GM12878 (cell line): ENCODE results near the gene AAMP.

Experiments used
- CHD2 ChIP-seq: IDR thresholded peaks from 2 replicates; pipeline ENCODE4 v1.6.1; 2011; ENCODE audit warnings: low read depth, low read length, improper control_type of control experiment, borderline replicate concordance
- EP300 ChIP-seq, 2 experiments: fragments of 150-350 bp in 1 of 2; IDR thresholded peaks; 2 replicates each; pipeline ENCODE4 v1.6.1; 2011 to 2012; ENCODE audit warnings: low read depth in 2 of 2, low read length in 2 of 2, borderline replicate concordance in 1 of 2, improper control_type of control experiment in 1 of 2, inconsistent platforms in 1 of 2; ENCODE audit not compliant: control insufficient read depth in 1 of 2
- EZH2 ChIP-seq: IDR thresholded peaks from 2 replicates; pipeline ENCODE4 v1.6.1; 2012; ENCODE audit warnings: low read depth, mild to moderate bottlenecking, control low read depth, inconsistent platforms, low read length, borderline replicate concordance; ENCODE audit not compliant: control insufficient read depth
- FOS ChIP-seq: IDR thresholded peaks from 3 replicates; pipeline ENCODE4 v1.6.1; 2011; ENCODE audit warnings: borderline replicate concordance; ENCODE audit not compliant: insufficient read length; ENCODE audit errors: extremely low read depth
- HDAC6 ChIP-seq: fragments of 200-600 bp; sonication (generic); IDR thresholded peaks from one replicate; pipeline ENCODE4 v1.8.0; 2017; ENCODE audit warnings: antibody characterized with exemption; ENCODE audit not compliant: unreplicated experiment
- MYC ChIP-seq: IDR thresholded peaks from 2 replicates; pipeline ENCODE4 v1.6.1; 2011; ENCODE audit warnings: mild to moderate bottlenecking, low read length, moderate library complexity, inconsistent platforms; ENCODE audit not compliant: insufficient read depth, insufficient replicate concordance, insufficient read length, severe bottlenecking
- POLR2AphosphoS5 ChIP-seq: IDR thresholded peaks from 2 replicates; pipeline ENCODE4 v1.6.1; 2011; ENCODE audit warnings: mild to moderate bottlenecking, low read length, inconsistent platforms
- TARDBP ChIP-seq: IDR thresholded peaks from 2 replicates; pipeline ENCODE4 v1.6.1; 2016; ENCODE audit warnings: borderline replicate concordance
- YY1 ChIP-seq: IDR thresholded peaks from 2 replicates; pipeline ENCODE4 v1.6.1; 2011; ENCODE audit warnings: low read depth, mild to moderate bottlenecking, low read length
- ZNF24 ChIP-seq: fragments of 450-650 bp; IDR thresholded peaks from 2 replicates; pipeline ENCODE4 v1.6.1; 2017; ENCODE audit warnings: antibody characterized with exemption, mild to moderate bottlenecking
- TF ChIP-seq, protein P1 (sequence below): fragments of 450-650 bp; IDR thresholded peaks from 2 replicates; pipeline ENCODE4 v1.6.1; 2016; ENCODE audit warnings: mild to moderate bottlenecking, moderate library complexity, borderline replicate concordance
- TF ChIP-seq, protein P2 (sequence below): IDR thresholded peaks from 2 replicates; pipeline ENCODE4 v1.6.1; 2012; ENCODE audit warnings: mild to moderate bottlenecking, low read depth, low read length
- TF ChIP-seq, protein P3 (sequence below), 3 experiments: IDR thresholded peaks in 2 of 3; conservative IDR thresholded peaks in 1 of 3; 2 replicates each; pipeline ENCODE4 v1.5.1; 2011; ENCODE audit warnings: low read depth in 3 of 3, low read length in 3 of 3, mild to moderate bottlenecking in 3 of 3, control low read depth in 2 of 3, moderate library complexity in 2 of 3, inconsistent platforms in 1 of 3, mixed read lengths in 1 of 3; ENCODE audit not compliant: control insufficient read depth in 2 of 3, insufficient read depth in 1 of 3; ENCODE audit errors: extremely low read depth in 1 of 3
- TF ChIP-seq, protein P4 (sequence below): IDR thresholded peaks from 2 replicates; pipeline ENCODE4 v1.6.1; 2012; ENCODE audit warnings: low read depth, low read length, improper control_type of control experiment

DNA sequence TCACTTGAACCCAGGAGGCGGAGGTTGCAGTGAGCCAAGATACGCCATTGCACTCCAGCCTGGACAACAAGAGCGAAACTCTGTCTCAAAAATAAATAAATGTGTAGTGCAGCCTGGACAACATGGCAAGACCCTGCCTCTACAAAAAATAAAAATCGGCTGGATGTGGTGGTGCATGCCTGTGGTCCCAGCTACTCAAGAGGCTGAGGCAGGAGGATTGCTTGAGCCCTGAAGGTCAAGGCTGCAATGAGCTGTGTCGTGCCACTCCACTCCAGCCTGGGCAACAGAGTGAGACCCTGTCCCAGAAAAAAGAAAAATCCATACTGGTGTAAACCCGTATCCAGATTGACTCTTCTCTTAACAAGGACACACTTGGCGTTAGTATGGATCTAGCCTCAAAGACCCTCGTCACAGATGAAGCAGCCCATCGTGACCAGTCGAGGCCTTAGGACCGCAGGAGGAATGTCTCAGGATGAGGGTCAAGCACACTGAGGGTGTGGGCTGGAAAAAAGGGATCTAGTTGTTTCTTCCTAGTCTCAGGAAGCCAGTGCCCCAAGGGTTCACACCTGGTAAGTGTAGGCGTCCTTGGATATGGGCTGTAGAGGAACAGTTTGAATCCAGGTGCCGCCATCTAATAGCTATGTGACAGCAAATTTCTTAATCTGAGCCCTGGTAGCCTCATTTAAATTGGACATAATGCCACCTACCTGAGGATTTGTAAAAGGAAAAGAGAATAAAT, 13.2 kb downstream of the AAMP start:
- TF ChIP-seq, protein P1, sequence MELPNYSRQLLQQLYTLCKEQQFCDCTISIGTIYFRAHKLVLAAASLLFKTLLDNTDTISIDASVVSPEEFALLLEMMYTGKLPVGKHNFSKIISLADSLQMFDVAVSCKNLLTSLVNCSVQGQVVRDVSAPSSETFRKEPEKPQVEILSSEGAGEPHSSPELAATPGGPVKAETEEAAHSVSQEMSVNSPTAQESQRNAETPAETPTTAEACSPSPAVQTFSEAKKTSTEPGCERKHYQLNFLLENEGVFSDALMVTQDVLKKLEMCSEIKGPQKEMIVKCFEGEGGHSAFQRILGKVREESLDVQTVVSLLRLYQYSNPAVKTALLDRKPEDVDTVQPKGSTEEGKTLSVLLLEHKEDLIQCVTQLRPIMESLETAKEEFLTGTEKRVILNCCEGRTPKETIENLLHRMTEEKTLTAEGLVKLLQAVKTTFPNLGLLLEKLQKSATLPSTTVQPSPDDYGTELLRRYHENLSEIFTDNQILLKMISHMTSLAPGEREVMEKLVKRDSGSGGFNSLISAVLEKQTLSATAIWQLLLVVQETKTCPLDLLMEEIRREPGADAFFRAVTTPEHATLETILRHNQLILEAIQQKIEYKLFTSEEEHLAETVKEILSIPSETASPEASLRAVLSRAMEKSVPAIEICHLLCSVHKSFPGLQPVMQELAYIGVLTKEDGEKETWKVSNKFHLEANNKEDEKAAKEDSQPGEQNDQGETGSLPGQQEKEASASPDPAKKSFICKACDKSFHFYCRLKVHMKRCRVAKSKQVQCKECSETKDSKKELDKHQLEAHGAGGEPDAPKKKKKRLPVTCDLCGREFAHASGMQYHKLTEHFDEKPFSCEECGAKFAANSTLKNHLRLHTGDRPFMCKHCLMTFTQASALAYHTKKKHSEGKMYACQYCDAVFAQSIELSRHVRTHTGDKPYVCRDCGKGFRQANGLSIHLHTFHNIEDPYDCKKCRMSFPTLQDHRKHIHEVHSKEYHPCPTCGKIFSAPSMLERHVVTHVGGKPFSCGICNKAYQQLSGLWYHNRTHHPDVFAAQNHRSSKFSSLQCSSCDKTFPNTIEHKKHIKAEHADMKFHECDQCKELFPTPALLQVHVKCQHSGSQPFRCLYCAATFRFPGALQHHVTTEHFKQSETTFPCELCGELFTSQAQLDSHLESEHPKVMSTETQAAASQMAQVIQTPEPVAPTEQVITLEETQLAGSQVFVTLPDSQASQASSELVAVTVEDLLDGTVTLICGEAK = no peak
- TF ChIP-seq, protein P2, sequence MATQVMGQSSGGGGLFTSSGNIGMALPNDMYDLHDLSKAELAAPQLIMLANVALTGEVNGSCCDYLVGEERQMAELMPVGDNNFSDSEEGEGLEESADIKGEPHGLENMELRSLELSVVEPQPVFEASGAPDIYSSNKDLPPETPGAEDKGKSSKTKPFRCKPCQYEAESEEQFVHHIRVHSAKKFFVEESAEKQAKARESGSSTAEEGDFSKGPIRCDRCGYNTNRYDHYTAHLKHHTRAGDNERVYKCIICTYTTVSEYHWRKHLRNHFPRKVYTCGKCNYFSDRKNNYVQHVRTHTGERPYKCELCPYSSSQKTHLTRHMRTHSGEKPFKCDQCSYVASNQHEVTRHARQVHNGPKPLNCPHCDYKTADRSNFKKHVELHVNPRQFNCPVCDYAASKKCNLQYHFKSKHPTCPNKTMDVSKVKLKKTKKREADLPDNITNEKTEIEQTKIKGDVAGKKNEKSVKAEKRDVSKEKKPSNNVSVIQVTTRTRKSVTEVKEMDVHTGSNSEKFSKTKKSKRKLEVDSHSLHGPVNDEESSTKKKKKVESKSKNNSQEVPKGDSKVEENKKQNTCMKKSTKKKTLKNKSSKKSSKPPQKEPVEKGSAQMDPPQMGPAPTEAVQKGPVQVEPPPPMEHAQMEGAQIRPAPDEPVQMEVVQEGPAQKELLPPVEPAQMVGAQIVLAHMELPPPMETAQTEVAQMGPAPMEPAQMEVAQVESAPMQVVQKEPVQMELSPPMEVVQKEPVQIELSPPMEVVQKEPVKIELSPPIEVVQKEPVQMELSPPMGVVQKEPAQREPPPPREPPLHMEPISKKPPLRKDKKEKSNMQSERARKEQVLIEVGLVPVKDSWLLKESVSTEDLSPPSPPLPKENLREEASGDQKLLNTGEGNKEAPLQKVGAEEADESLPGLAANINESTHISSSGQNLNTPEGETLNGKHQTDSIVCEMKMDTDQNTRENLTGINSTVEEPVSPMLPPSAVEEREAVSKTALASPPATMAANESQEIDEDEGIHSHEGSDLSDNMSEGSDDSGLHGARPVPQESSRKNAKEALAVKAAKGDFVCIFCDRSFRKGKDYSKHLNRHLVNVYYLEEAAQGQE = no peak
- TF ChIP-seq CHD2 = no peak
- TF ChIP-seq, protein P3, sequence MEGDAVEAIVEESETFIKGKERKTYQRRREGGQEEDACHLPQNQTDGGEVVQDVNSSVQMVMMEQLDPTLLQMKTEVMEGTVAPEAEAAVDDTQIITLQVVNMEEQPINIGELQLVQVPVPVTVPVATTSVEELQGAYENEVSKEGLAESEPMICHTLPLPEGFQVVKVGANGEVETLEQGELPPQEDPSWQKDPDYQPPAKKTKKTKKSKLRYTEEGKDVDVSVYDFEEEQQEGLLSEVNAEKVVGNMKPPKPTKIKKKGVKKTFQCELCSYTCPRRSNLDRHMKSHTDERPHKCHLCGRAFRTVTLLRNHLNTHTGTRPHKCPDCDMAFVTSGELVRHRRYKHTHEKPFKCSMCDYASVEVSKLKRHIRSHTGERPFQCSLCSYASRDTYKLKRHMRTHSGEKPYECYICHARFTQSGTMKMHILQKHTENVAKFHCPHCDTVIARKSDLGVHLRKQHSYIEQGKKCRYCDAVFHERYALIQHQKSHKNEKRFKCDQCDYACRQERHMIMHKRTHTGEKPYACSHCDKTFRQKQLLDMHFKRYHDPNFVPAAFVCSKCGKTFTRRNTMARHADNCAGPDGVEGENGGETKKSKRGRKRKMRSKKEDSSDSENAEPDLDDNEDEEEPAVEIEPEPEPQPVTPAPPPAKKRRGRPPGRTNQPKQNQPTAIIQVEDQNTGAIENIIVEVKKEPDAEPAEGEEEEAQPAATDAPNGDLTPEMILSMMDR (IDR thresholded peaks at IDR 0.05 in 2 of 3, conservative IDR thresholded peaks at IDR 0.05 in 1 of 3; ENCODE audit: control insufficient read depth in 2 of 3, extremely low read depth in 1 of 3, insufficient read depth in 1 of 3, low read depth in 3 of 3, low read length in 3 of 3) = no peak
- no peak for TF ChIP-seq YY1
- no peak for TF ChIP-seq TARDBP
- TF ChIP-seq POLR2AphosphoS5 = no peak
- TF ChIP-seq EP300 (IDR thresholded peaks at IDR 0.05; ENCODE audit: borderline replicate concordance in 1 of 2, control insufficient read depth in 1 of 2, low read depth in 2 of 2, low read length in 2 of 2) = no peak
- TF ChIP-seq FOS = no peak
- TF ChIP-seq ZNF24 = no peak
- no peak for TF ChIP-seq EZH2
- TF ChIP-seq HDAC6 = no peak
- TF ChIP-seq MYC = no peak
- TF ChIP-seq, protein P4, sequence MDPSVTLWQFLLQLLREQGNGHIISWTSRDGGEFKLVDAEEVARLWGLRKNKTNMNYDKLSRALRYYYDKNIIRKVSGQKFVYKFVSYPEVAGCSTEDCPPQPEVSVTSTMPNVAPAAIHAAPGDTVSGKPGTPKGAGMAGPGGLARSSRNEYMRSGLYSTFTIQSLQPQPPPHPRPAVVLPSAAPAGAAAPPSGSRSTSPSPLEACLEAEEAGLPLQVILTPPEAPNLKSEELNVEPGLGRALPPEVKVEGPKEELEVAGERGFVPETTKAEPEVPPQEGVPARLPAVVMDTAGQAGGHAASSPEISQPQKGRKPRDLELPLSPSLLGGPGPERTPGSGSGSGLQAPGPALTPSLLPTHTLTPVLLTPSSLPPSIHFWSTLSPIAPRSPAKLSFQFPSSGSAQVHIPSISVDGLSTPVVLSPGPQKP = no peak
